DMS53 treated with DMSO at 0.1 percent for 48 hours (cell line): ENCODE results near the gene STAT5A.
"Not testable (repeated sequence)": the region's sequence is repeated elsewhere in the genome, so short reads cannot be mapped to it uniquely, and the experiment has no call there.

Source experiments
- DNase-seq: peaks from one replicate; lab custom pipeline; 2025; ENCODE audit not compliant: unreplicated experiment; lab: John Stamatoyannopoulos, UW

Gene STAT5A

GRCh38 chr17:42323268-42323773 lies 35.0 kb downstream of the STAT5A start:
- DNase-seq, result no peak

- no peak for DNase-seq
These were observed 36.7 kb downstream of the STAT5A start for GRCh38 chr17:42325026-42325425.

GRCh38 chr17:42329025-42329976 lies 41.0 kb downstream of the STAT5A start:
- DNase-seq, result no peak

- no peak for DNase-seq
These were observed 44.8 kb downstream of the STAT5A start for GRCh38 chr17:42333053-42333452.

- DNase-seq, result no peak
These were observed 46.4 kb downstream of the STAT5A start for GRCh38 chr17:42334677-42335076.

GRCh38 chr17:42337442-42337841 lies 49.1 kb downstream of the STAT5A start:
- DNase-seq, result no peak

- DNase-seq, result no peak
These were observed 50.2 kb downstream of the STAT5A start for GRCh38 chr17:42338427-42338985.

- DNase-seq, result no peak
These were observed 50.9 kb downstream of the STAT5A start for GRCh38 chr17:42339221-42339620.

- no peak for DNase-seq
These were observed 52.4 kb downstream of the STAT5A start for GRCh38 chr17:42340691-42341127.

GRCh38 chr17:42341568-42341967 lies 53.3 kb downstream of the STAT5A start:
- no peak for DNase-seq

- no peak for DNase-seq
These were observed 54.1 kb downstream of the STAT5A start for GRCh38 chr17:42342242-42343008.

GRCh38 chr17:42345396-42346073 lies 57.2 kb downstream of the STAT5A start:
- no peak for DNase-seq

- DNase-seq, result no peak
These were observed 58.2 kb downstream of the STAT5A start for GRCh38 chr17:42346481-42346880.

- DNase-seq, result no peak
These were observed 58.9 kb downstream of the STAT5A start for GRCh38 chr17:42347198-42347597.

- no peak for DNase-seq
These were observed 59.3 kb downstream of the STAT5A start for GRCh38 chr17:42347606-42348005.

- no peak for DNase-seq
These were observed 59.8 kb downstream of the STAT5A start for GRCh38 chr17:42348104-42348503.

- DNase-seq, result no peak
These were observed 66.9 kb downstream of the STAT5A start for GRCh38 chr17:42354956-42355843.

GRCh38 chr17:42358434-42358833 lies 70.1 kb downstream of the STAT5A start:
- DNase-seq, result no peak

- no peak for DNase-seq
These were observed 70.8 kb downstream of the STAT5A start for GRCh38 chr17:42359133-42359532.

- not testable (repeated sequence) for DNase-seq
These were observed 72.1 kb downstream of the STAT5A start for GRCh38 chr17:42360388-42360787.
